Upper lobe of left lung (tissue), 6 donors: Measurements from ENCODE around the gene SLC25A39. TPM values are rescaled to one million over a fixed set of nuclear protein-coding genes. Genes with fewer than 3 reads are reported as not detected.

Experiments
- ATAC-seq, 2 donors: fragments of 200-7000 bp; cut with Tn5 transposase; one replicate each; pipeline ENCODE4 v1.9.1; 2022; ENCODE audit warnings: mild to moderate bottlenecking in 2 of 2, moderate library complexity in 2 of 2; ENCODE audit not compliant: low FRiP score in 2 of 2
- DNase-seq, 2 donors: peaks; one replicate each; pipeline ENCODE4 v3.0.0-alpha.2; 2019 to 2020
- H3K27ac ChIP-seq, 4 donors: fragments of 200-600 bp; sonication (generic); one replicate each; pipeline ENCODE4 v1.5.1; 2016 to 2019
- H3K27me3 ChIP-seq, 4 donors: fragments of 200-600 bp; sonication (generic); one replicate each; pipeline ENCODE4 v1.5.1; 2017 to 2019
- H3K36me3 ChIP-seq, 4 donors: fragments of 200-600 bp; sonication (generic); one replicate each; pipeline ENCODE4 v1.5.1; 2016 to 2019
- H3K4me1 ChIP-seq, 4 donors: fragments of 200-600 bp; sonication (generic); one replicate each; pipeline ENCODE4 v1.5.1; 2018 to 2019
- H3K4me3 ChIP-seq, 4 donors: fragments of 200-600 bp; sonication (generic); one replicate each; pipeline ENCODE4 v1.5.1; 2017 to 2019; ENCODE audit warnings: mild to moderate bottlenecking in 2 of 4, moderate library complexity in 1 of 4
- H3K9me3 ChIP-seq, 4 donors: fragments of 200-600 bp; sonication (generic); one replicate each; pipeline ENCODE4 v1.5.1; 2018 to 2019
- CTCF ChIP-seq, 6 experiments: fragments of 450-650 bp in 4 of 6; fragments of 200-600 bp in 2 of 6; sonication (generic) in 2 of 6; IDR thresholded peaks; one replicate each; pipeline ENCODE4 v1.5.1; 2016 to 2019; ENCODE audit warnings: antibody characterized with exemption in 6 of 6
- EP300 ChIP-seq, 4 donors: sonication (generic); formaldehyde crosslinking; IDR thresholded peaks; one replicate each; pipeline ENCODE4 v1.5.1; 2017; ENCODE audit warnings: antibody characterized with exemption in 4 of 4, control low read depth in 2 of 4
- POLR2A ChIP-seq, 4 donors: fragments of 450-650 bp; IDR thresholded peaks; one replicate each; pipeline ENCODE4 v1.5.1; 2016 to 2017; ENCODE audit warnings: antibody characterized with exemption in 4 of 4, mild to moderate bottlenecking in 2 of 4
- POLR2AphosphoS5 ChIP-seq, 2 donors: sonication (generic); formaldehyde crosslinking; IDR thresholded peaks; one replicate each; pipeline ENCODE4 v1.5.1; 2017; ENCODE audit warnings: antibody characterized with exemption in 2 of 2
- WGBS, 2 donors: methylation state at CpG; one replicate each; pipeline ENCODE4 v1.1.5; 2017 to 2018; 5-methylcytosine and 5-hydroxymethylcytosine counted together
- total RNA-seq, 6 donors: library from RNA; depleted of rRNA in 4 of 6; stranded (reverse); fragments of >200 nt in 4 of 6; gene quantifications; one replicate each; pipeline versions ENCODE4 v1.1.0 to v1.2.1, GENCODE V29; 2016 to 2021
- donor health status: DM: no; HTN: no; CAD: no; lungs with moderate emphysema.
- donor health status: DM: no; HTN: yes; CAD: no; lungs with severe emphysema.

Gene SLC25A39
- total RNA-seq, 6 donors from 2014 or later = 56.8 to 144 (median 98.6) TPM

DNA sequence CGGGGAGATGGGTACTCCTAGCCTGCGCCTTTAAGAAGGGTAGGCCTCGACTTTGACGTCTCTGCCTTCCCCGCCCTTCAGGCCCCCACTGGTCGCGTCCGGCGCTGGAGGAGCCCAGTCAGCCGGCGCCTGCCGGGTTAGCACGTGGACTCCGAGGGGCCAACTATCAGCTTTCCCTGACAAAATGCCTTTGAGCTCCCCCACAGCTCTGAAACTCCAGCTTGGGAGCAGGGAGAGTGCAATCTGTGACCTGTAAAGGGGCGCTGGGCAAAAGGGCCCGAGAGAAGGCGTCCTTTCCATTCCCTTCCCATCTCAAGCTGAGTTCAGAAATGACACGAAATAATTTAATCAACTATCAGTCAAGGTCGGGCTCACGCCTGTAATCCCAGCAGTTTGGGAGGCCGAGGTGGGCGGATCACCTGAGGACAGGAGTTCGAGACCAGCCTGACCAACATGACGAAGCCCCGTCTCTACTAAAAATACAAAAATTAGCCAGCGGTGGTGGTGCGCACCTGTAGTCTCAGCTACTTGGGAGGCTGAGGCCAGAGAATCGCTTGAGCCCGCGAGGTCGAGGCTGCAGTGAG, 2.3 kb upstream of the SLC25A39 start:
- H3K27ac ChIP-seq = peak overlapping the region; percentile 88 to 96 (median 88)
- DNase-seq (peak; percentile 97), ATAC-seq (peak; percentile 91 to 92)
- H3K27me3 ChIP-seq = no peaks in the 10 kb centered on the region
- H3K4me3 ChIP-seq = peak overlapping the region in 3 of 4 donors; percentile 78 to 100 (median 99)
- WGBS, 2 donors = 24 to 42% methylated on average over 17 to 30 of the region's 31 CpGs
- peaks cover 29 to 51% (median 33%) of the 10 kb centered on the region in 4 donors for H3K4me1 ChIP-seq
- H3K36me3 ChIP-seq = peaks cover 0 to 6% (median 3%) of the 10 kb centered on the region in 4 donors
- H3K9me3 ChIP-seq = no peaks in the 10 kb centered on the region
- TF ChIP-seq EP300 (IDR thresholded peaks at IDR 0.05) (peak in 1 of 4 donors; percentile 62), POLR2A (IDR thresholded peaks at IDR 0.05) (no peak), CTCF (IDR thresholded peaks at IDR 0.05) (peak in 2 of 6 experiments; percentile 25 to 47), POLR2AphosphoS5 (IDR thresholded peaks at IDR 0.05) (peak; percentile 81 to 88)

GRCh38 chr17:44324092-44324570, 492 bp downstream of the SLC25A39 start:
- no peaks in the 10 kb centered on the region for H3K9me3 ChIP-seq
- H3K27ac ChIP-seq = peak overlapping the region; percentile 88 to 96 (median 88)
- DNase-seq (no peak), ATAC-seq (no peak)
- peaks cover 23 to 40% (median 27%) of the 10 kb centered on the region in 4 donors for H3K4me1 ChIP-seq
- TF ChIP-seq POLR2A (IDR thresholded peaks at IDR 0.05) = no peak
- peak in 1 of 6 experiments; percentile 13 for TF ChIP-seq CTCF (IDR thresholded peaks at IDR 0.05)
- no peak for TF ChIP-seq POLR2AphosphoS5 (IDR thresholded peaks at IDR 0.05)
- no peak for TF ChIP-seq EP300 (IDR thresholded peaks at IDR 0.05)
- H3K27me3 ChIP-seq = no peaks in the 10 kb centered on the region
- peak overlapping the region; percentile 78 to 100 (median 96) for H3K4me3 ChIP-seq
- H3K36me3 ChIP-seq = peaks cover 9 to 35% (median 29%) of the 10 kb centered on the region in 4 donors
- 3% methylated on average over 32 of the region's 38 CpGs; no CpG with 5 or more reads in 1 of the 2 donors for WGBS, 2 donors

GRCh38 chr17:44323359-44324091, 1.1 kb downstream of the SLC25A39 start:
- TF ChIP-seq EP300 (IDR thresholded peaks at IDR 0.05) (no peak), POLR2A (IDR thresholded peaks at IDR 0.05) (no peak), CTCF (IDR thresholded peaks at IDR 0.05) (no peak), POLR2AphosphoS5 (IDR thresholded peaks at IDR 0.05) (no peak)
- ATAC-seq = no peak
- Histone ChIP-seq H3K4me1 (peaks cover 23 to 40% (median 27%) of the 10 kb centered on the region in 4 donors), H3K36me3 (peaks cover 9 to 35% (median 29%) of the 10 kb centered on the region in 4 donors), H3K4me3 (peak overlapping the region; percentile 78 to 100 (median 96)), H3K27ac (peak overlapping the region in 1 of 4 donors; percentile 96), H3K27me3 (no peaks in the 10 kb centered on the region), H3K9me3 (no peaks in the 10 kb centered on the region)
- WGBS, 2 donors = 69 to 78% methylated on average over 21 to 27 of the region's 27 CpGs
- no peak for DNase-seq

GRCh38 chr17:44322236-44322895, 2.3 kb downstream of the SLC25A39 start:
- Histone ChIP-seq H3K36me3 (peaks cover 9 to 35% (median 29%) of the 10 kb centered on the region in 4 donors), H3K27me3 (no peaks in the 10 kb centered on the region), H3K27ac (no peak overlapping the region), H3K4me3 (no peak overlapping the region), H3K9me3 (no peaks in the 10 kb centered on the region), H3K4me1 (peaks cover 23 to 39% (median 26%) of the 10 kb centered on the region in 4 donors)
- no peak for TF ChIP-seq POLR2A (IDR thresholded peaks at IDR 0.05)
- TF ChIP-seq EP300 (IDR thresholded peaks at IDR 0.05) = no peak
- TF ChIP-seq CTCF (IDR thresholded peaks at IDR 0.05) = no peak
- TF ChIP-seq POLR2AphosphoS5 (IDR thresholded peaks at IDR 0.05) = no peak
- DNase-seq = no peak
- no peak for ATAC-seq
- WGBS, 2 donors = 95 to 96% methylated on average over 10 to 11 of the region's 11 CpGs
